GM10248 (cell line): ENCODE data around the gene PHF21A.

ENCODE experiments used
- CTCF ChIA-PET: fragments of 300-600 bp; sonication (Branson Sonifier 250); formaldehyde crosslinking; extraction: SDS; loops from one replicate; lab custom pipeline; 2021; ENCODE audit warnings: antibody characterized with exemption; lab: Yijun Ruan, JAX
- POLR2A ChIA-PET: fragments of 350-650 bp; sonication (Branson Sonifier 250); formaldehyde crosslinking; extraction: SDS; loops from one replicate; lab custom pipeline; 2020; ENCODE audit warnings: antibody characterized with exemption; lab: Yijun Ruan, JAX
- DNase-seq: peaks from one replicate; pipeline ENCODE4 v3.0.0; 2012; ENCODE audit errors: extremely low spot score
- CTCF ChIP-seq: IDR thresholded peaks from 2 replicates; pipeline ENCODE4 v1.5.1; 2012; ENCODE audit warnings: mild to moderate bottlenecking, low read depth; ENCODE audit errors: extremely low read depth, missing control alignments, control extremely low read depth

PHF21A gene

GRCh38 chr11:46134540-46134939, 13.3 kb upstream of the PHF21A start:
- no peak for DNase-seq
- CTCF ChIA-PET: interaction anchor here (0.7 to 1.6 kb wide), 2 partner anchors 9 to 19 kb away, joined by 3 to 7 read pairs; no protein-coding TSS in a partner anchor
- POLR2A ChIA-PET: no interaction called here
- no peak for TF ChIP-seq CTCF

GRCh38 chr11:46134061-46134460, 12.8 kb upstream of the PHF21A start:
- TF ChIP-seq CTCF: no peak
- DNase-seq: no peak
- ChIA-PET POLR2A (no interaction called here), CTCF (no interaction called here)

- CTCF ChIA-PET: no interaction called here
- TF ChIP-seq CTCF: no peak
- POLR2A ChIA-PET: no interaction called here
- no peak for DNase-seq
Measured at GRCh38 chr11:46133119-46133518, 11.9 kb upstream of the PHF21A start.

GRCh38 chr11:46130286-46130940, 9.2 kb upstream of the PHF21A start:
- POLR2A ChIA-PET: no interaction called here
- CTCF ChIA-PET: interaction anchor here (0.6 to 1.3 kb wide), 3 partner anchors 10 to 295 kb away, joined by 3 read pairs; no protein-coding TSS in a partner anchor
- no peak for DNase-seq
- no peak for TF ChIP-seq CTCF

- ChIA-PET POLR2A (no interaction called here), CTCF (no interaction called here)
- DNase-seq: no peak
- TF ChIP-seq CTCF: no peak
Measured at GRCh38 chr11:46129133-46129532, 7.9 kb upstream of the PHF21A start.

- peak; percentile 32 for TF ChIP-seq CTCF
- ChIA-PET POLR2A (no interaction called here), CTCF (interaction anchor here (1.0 to 1.3 kb wide), 3 partner anchors 12 to 186 kb away, joined by 3 to 5 read pairs (median 3); no protein-coding TSS in a partner anchor)
- DNase-seq: peak; percentile 54
Measured at GRCh38 chr11:46127150-46127638, 5.9 kb upstream of the PHF21A start.
